Peyer's patch (tissue), 4 donors: ENCODE measurements around the gene TBL1X. TPM values are rescaled to one million over a fixed set of nuclear protein-coding genes. Genes with fewer than 3 reads are reported as not detected.

Experiments
- DNase-seq, 3 donors: peaks; one replicate each; pipeline ENCODE4 v3.0.0-alpha.2; 2017 to 2019
- H3K27ac ChIP-seq, 4 donors: fragments of 200-600 bp; sonication (generic); one replicate each; pipeline ENCODE4 v1.5.1; 2016 to 2019
- H3K27me3 ChIP-seq, 2 donors: fragments of 200-600 bp; sonication (generic); one replicate each; pipeline ENCODE4 v1.5.1; 2019
- H3K36me3 ChIP-seq, 3 donors: fragments of 200-600 bp; sonication (generic); one replicate each; pipeline ENCODE4 v1.5.1; 2016 to 2019
- H3K4me1 ChIP-seq, 4 donors: fragments of 200-600 bp; sonication (generic); one replicate each; pipeline ENCODE4 v1.5.1; 2016 to 2019
- H3K4me3 ChIP-seq, 4 donors: fragments of 200-600 bp; sonication (generic); 1 replicate in 3 of 4; 2 replicates in 1 of 4; pipeline ENCODE4 v1.5.1; 2016 to 2019; ENCODE audit warnings: mild to moderate bottlenecking in 1 of 4
- H3K9me3 ChIP-seq, 4 donors: fragments of 200-600 bp; sonication (generic); one replicate each; pipeline ENCODE4 v1.5.1; 2016 to 2019; ENCODE audit warnings: mild to moderate bottlenecking in 1 of 4
- CTCF ChIP-seq, 6 experiments: fragments of 450-650 bp in 4 of 6; fragments of 200-600 bp in 2 of 6; sonication (generic) in 1 of 6; IDR thresholded peaks; one replicate each; pipeline ENCODE4 v1.5.1; 2017 to 2019; ENCODE audit warnings: antibody characterized with exemption in 6 of 6, mild to moderate bottlenecking in 3 of 6, moderate library complexity in 1 of 6
- POLR2A ChIP-seq, 2 donors: fragments of 450-650 bp; IDR thresholded peaks; one replicate each; pipeline ENCODE4 v1.5.1; 2017; ENCODE audit warnings: antibody characterized with exemption in 2 of 2, mild to moderate bottlenecking in 2 of 2, moderate library complexity in 2 of 2
- total RNA-seq, 4 donors: library from RNA; depleted of rRNA; stranded (reverse); fragments of >200 nt; gene quantifications; one replicate each; pipeline ENCODE4 v1.1.0, GENCODE V29; 2016

TBL1X gene
- total RNA-seq, 4 donors from 2014 or later: 3.9 to 29.7 (median 5.0) TPM

GRCh38 chrX:9745417-9746115, 280.7 kb downstream of the TBL1X start:
- no peak for DNase-seq

GRCh38 chrX:9746148-9746888, 281.5 kb downstream of the TBL1X start:
- Histone ChIP-seq H3K4me3 (no peak overlapping the region), H3K4me1 (no peaks in the 10 kb centered on the region), H3K36me3 (no peaks in the 10 kb centered on the region), H3K27me3 (no peaks in the 10 kb centered on the region), H3K9me3 (no peaks in the 10 kb centered on the region), H3K27ac (no peak overlapping the region)
- TF ChIP-seq CTCF (IDR thresholded peaks at IDR 0.05) (no peak), POLR2A (IDR thresholded peaks at IDR 0.05) (no peak)
- no peak for DNase-seq

More at GRCh38 chrX:9745417-9746115, 280.7 kb downstream of the TBL1X start:
- Histone ChIP-seq H3K4me3 (no peak overlapping the region), H3K27ac (no peak overlapping the region), H3K36me3 (no peaks in the 10 kb centered on the region), H3K9me3 (no peaks in the 10 kb centered on the region), H3K4me1 (no peaks in the 10 kb centered on the region), H3K27me3 (no peaks in the 10 kb centered on the region)
- TF ChIP-seq POLR2A (IDR thresholded peaks at IDR 0.05) (no peak), CTCF (IDR thresholded peaks at IDR 0.05) (no peak)

- H3K27me3 ChIP-seq: no peaks in the 10 kb centered on the region
- DNase-seq: no peak
- no peak overlapping the region for H3K27ac ChIP-seq
- no peaks in the 10 kb centered on the region for H3K4me1 ChIP-seq
- H3K4me3 ChIP-seq: no peak overlapping the region
- TF ChIP-seq POLR2A (IDR thresholded peaks at IDR 0.05) (no peak), CTCF (IDR thresholded peaks at IDR 0.05) (no peak)
- H3K36me3 ChIP-seq: no peaks in the 10 kb centered on the region
- no peaks in the 10 kb centered on the region for H3K9me3 ChIP-seq
These were observed 282.8 kb downstream of the TBL1X start for GRCh38 chrX:9747644-9748043.

GRCh38 chrX:9749146-9749692, 284.4 kb downstream of the TBL1X start:
- H3K4me3 ChIP-seq: no peak overlapping the region
- no peak for DNase-seq
- no peaks in the 10 kb centered on the region for H3K36me3 ChIP-seq
- H3K4me1 ChIP-seq: no peaks in the 10 kb centered on the region
- H3K9me3 ChIP-seq: no peaks in the 10 kb centered on the region
- no peaks in the 10 kb centered on the region for H3K27me3 ChIP-seq
- TF ChIP-seq POLR2A (IDR thresholded peaks at IDR 0.05) (no peak), CTCF (IDR thresholded peaks at IDR 0.05) (no peak)
- no peak overlapping the region for H3K27ac ChIP-seq

GRCh38 chrX:9757366-9757765, 292.5 kb downstream of the TBL1X start:
- Histone ChIP-seq H3K9me3 (no peaks in the 10 kb centered on the region), H3K4me1 (no peaks in the 10 kb centered on the region), H3K4me3 (no peak overlapping the region), H3K27ac (no peak overlapping the region), H3K27me3 (no peaks in the 10 kb centered on the region), H3K36me3 (no peaks in the 10 kb centered on the region)
- no peak for TF ChIP-seq CTCF (IDR thresholded peaks at IDR 0.05)
- no peak for TF ChIP-seq POLR2A (IDR thresholded peaks at IDR 0.05)
- no peak for DNase-seq
